Measurements from ENCODE around the gene FUT2.

The FUT2 gene

DNA sequence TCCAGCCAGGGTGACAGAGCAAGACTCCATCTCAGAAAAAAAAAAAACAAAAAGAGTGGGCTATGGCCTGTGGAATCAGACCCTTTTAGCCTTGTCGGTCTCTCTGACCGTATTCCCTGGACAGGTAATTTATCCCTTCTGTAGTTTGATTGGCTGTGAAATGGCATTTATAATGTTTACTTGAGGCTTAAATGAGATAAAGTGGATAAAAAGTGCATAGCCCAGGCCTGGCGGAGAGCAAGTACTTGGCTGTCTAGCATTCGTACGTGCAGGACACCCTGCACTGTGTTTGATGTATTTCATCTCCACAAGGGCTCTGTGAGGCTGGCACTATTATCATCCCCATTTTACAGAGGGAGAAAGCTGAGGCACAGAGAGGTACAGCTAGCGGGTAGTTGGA lies 30.0 kb upstream of the FUT2 start:
- H3K4me3 ChIP-seq (ENCODE audit: low read depth, low read length, poor library complexity, severe bottlenecking), result no peak overlapping the region
- no peaks in the 10 kb centered on the region for H3K9me3 ChIP-seq (ENCODE audit: low read length)
- H3K27me3 ChIP-seq (ENCODE audit: insufficient read depth, low read length), result no peaks in the 10 kb centered on the region
- no peaks in the 10 kb centered on the region for H3K36me3 ChIP-seq (ENCODE audit: insufficient read depth, low read length)
- H3F3A ChIP-seq (ENCODE audit: insufficient read depth, low read length), result no peaks in the 10 kb centered on the region
- H3K9me2 ChIP-seq (ENCODE audit: low read depth, low read length), result no peaks in the 10 kb centered on the region
- no peaks in the 10 kb centered on the region for H3K4me1 ChIP-seq (ENCODE audit: insufficient read depth, low read length, severe bottlenecking)
- H3K79me2 ChIP-seq (ENCODE audit: insufficient read depth, low read length), result no peaks in the 10 kb centered on the region
- no peak overlapping the region for H3K27ac ChIP-seq (ENCODE audit: low read depth, low read length, poor library complexity, severe bottlenecking)
- TF ChIP-seq EZH2 (IDR thresholded peaks at IDR 0.05; ENCODE audit: borderline replicate concordance, low read length), result no peak
- TF ChIP-seq, protein P1, sequence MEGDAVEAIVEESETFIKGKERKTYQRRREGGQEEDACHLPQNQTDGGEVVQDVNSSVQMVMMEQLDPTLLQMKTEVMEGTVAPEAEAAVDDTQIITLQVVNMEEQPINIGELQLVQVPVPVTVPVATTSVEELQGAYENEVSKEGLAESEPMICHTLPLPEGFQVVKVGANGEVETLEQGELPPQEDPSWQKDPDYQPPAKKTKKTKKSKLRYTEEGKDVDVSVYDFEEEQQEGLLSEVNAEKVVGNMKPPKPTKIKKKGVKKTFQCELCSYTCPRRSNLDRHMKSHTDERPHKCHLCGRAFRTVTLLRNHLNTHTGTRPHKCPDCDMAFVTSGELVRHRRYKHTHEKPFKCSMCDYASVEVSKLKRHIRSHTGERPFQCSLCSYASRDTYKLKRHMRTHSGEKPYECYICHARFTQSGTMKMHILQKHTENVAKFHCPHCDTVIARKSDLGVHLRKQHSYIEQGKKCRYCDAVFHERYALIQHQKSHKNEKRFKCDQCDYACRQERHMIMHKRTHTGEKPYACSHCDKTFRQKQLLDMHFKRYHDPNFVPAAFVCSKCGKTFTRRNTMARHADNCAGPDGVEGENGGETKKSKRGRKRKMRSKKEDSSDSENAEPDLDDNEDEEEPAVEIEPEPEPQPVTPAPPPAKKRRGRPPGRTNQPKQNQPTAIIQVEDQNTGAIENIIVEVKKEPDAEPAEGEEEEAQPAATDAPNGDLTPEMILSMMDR (IDR thresholded peaks at IDR 0.05; ENCODE audit: low read length), result no peak
- H3K4me2 ChIP-seq (ENCODE audit: low read length), result no peak overlapping the region
- H3K9ac ChIP-seq (ENCODE audit: low read length), result no peak overlapping the region
- H2AFZ ChIP-seq (ENCODE audit: low read length), result no peak overlapping the region
- no peaks in the 10 kb centered on the region for H4K20me1 ChIP-seq (ENCODE audit: insufficient read depth, low read length)

DNA sequence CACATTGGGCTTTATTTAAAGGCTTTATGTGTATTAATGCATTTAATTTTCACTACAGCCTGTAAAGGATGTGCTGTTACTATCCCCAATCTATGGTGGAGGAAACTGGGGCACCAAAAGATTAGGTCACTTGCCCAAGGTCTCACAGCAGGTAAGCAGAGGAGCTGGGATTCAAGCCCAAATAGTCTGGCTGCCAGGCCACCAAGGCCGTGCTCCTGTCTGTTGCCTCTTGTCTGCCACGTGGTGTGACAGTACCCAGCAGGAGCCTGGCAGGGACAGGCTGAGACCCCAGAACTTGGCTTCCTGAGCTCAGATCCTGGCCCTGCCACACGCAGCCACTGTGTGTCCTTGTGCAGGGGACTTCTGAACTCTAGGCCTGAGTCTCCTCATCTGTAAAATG lies 27.4 kb upstream of the FUT2 start:
- Histone ChIP-seq H4K20me1 (ENCODE audit: insufficient read depth, low read length) (no peaks in the 10 kb centered on the region), H3K27me3 (ENCODE audit: insufficient read depth, low read length) (no peaks in the 10 kb centered on the region), H3F3A (ENCODE audit: insufficient read depth, low read length) (no peaks in the 10 kb centered on the region), H2AFZ (ENCODE audit: low read length) (no peak overlapping the region), H3K36me3 (ENCODE audit: insufficient read depth, low read length) (no peaks in the 10 kb centered on the region), H3K4me1 (ENCODE audit: insufficient read depth, low read length, severe bottlenecking) (no peaks in the 10 kb centered on the region), H3K27ac (ENCODE audit: low read depth, low read length, poor library complexity, severe bottlenecking) (no peak overlapping the region), H3K9ac (ENCODE audit: low read length) (no peak overlapping the region), H3K4me2 (ENCODE audit: low read length) (no peak overlapping the region), H3K79me2 (ENCODE audit: insufficient read depth, low read length) (no peaks in the 10 kb centered on the region), H3K4me3 (ENCODE audit: low read depth, low read length, poor library complexity, severe bottlenecking) (no peak overlapping the region), H3K9me2 (ENCODE audit: low read depth, low read length) (no peaks in the 10 kb centered on the region), H3K9me3 (ENCODE audit: low read length) (no peaks in the 10 kb centered on the region)
- TF ChIP-seq EZH2 (IDR thresholded peaks at IDR 0.05; ENCODE audit: borderline replicate concordance, low read length), result no peak
- TF ChIP-seq, protein P1 (IDR thresholded peaks at IDR 0.05; ENCODE audit: low read length), result no peak

DNA sequence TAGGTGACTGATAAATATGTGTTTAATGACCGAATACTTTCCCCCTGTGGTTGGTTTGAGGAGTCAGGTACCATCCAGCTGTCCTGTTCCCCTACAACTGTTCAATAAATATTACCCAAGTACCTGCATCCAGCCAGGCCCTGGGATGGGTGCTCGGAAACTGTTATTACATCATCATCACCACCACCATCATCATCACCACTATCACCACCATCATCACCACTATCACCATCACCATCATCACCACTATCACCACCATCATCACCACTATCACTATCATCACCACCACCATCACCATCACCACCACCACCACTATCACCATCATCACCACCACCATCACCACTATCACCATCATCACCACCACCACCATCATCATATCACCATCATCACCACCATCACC lies 27.0 kb upstream of the FUT2 start:
- Histone ChIP-seq H3K4me3 (ENCODE audit: low read depth, low read length, poor library complexity, severe bottlenecking) (no peak overlapping the region), H3K36me3 (ENCODE audit: insufficient read depth, low read length) (no peaks in the 10 kb centered on the region), H3F3A (ENCODE audit: insufficient read depth, low read length) (no peaks in the 10 kb centered on the region), H3K79me2 (ENCODE audit: insufficient read depth, low read length) (no peaks in the 10 kb centered on the region), H2AFZ (ENCODE audit: low read length) (no peak overlapping the region), H3K9ac (ENCODE audit: low read length) (no peak overlapping the region), H4K20me1 (ENCODE audit: insufficient read depth, low read length) (no peaks in the 10 kb centered on the region), H3K9me3 (ENCODE audit: low read length) (no peaks in the 10 kb centered on the region), H3K4me1 (ENCODE audit: insufficient read depth, low read length, severe bottlenecking) (no peaks in the 10 kb centered on the region), H3K4me2 (ENCODE audit: low read length) (no peak overlapping the region), H3K27ac (ENCODE audit: low read depth, low read length, poor library complexity, severe bottlenecking) (no peak overlapping the region), H3K9me2 (ENCODE audit: low read depth, low read length) (no peaks in the 10 kb centered on the region), H3K27me3 (ENCODE audit: insufficient read depth, low read length) (no peaks in the 10 kb centered on the region)
- TF ChIP-seq EZH2 (IDR thresholded peaks at IDR 0.05; ENCODE audit: borderline replicate concordance, low read length), result no peak
- TF ChIP-seq, protein P1 (IDR thresholded peaks at IDR 0.05; ENCODE audit: low read length), result no peak

Measured in OCI-LY1 (cell line).